Measurements from ENCODE around the gene ARMC5.

Gene ARMC5

DNA sequence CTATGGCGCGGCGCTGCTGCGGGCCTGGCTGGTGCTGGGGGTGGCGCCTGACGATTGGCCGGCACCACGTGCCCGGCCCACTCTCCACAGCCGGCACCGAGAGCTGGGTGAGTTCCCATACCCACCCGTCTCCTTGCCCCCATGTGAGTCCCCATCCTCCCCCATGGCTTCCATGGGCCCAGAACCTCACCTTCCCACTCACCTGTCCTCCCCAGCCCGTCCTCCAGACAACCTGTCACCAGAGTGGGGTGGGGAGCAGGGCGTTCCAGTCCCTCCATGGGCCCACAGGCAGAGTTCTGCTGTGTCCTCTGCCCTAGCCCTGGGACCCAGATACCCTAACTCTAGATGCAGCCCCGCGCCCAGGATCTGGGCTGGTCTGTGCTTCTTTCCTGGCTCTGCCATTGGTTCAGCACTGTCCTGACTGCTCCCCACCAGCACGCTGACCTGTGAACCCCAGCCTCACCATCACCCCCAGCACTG is 5.5 kb downstream of the ARMC5 start:
- TF ChIP-seq, protein P1, sequence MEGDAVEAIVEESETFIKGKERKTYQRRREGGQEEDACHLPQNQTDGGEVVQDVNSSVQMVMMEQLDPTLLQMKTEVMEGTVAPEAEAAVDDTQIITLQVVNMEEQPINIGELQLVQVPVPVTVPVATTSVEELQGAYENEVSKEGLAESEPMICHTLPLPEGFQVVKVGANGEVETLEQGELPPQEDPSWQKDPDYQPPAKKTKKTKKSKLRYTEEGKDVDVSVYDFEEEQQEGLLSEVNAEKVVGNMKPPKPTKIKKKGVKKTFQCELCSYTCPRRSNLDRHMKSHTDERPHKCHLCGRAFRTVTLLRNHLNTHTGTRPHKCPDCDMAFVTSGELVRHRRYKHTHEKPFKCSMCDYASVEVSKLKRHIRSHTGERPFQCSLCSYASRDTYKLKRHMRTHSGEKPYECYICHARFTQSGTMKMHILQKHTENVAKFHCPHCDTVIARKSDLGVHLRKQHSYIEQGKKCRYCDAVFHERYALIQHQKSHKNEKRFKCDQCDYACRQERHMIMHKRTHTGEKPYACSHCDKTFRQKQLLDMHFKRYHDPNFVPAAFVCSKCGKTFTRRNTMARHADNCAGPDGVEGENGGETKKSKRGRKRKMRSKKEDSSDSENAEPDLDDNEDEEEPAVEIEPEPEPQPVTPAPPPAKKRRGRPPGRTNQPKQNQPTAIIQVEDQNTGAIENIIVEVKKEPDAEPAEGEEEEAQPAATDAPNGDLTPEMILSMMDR (conservative IDR thresholded peaks at IDR 0.05; ENCODE audit: low read length): no peak
- no peak for DNase-seq (ENCODE audit: low read depth)
- no peak overlapping the region for H3K4me3 ChIP-seq (ENCODE audit: low read length)

GRCh38 chr16:31465788-31466370 is 6.6 kb downstream of the ARMC5 start:
- TF ChIP-seq, protein P1 (conservative IDR thresholded peaks at IDR 0.05; ENCODE audit: low read length): no peak
- no peak overlapping the region for H3K4me3 ChIP-seq (ENCODE audit: low read length)
- no peak for DNase-seq (ENCODE audit: low read depth)

DNA sequence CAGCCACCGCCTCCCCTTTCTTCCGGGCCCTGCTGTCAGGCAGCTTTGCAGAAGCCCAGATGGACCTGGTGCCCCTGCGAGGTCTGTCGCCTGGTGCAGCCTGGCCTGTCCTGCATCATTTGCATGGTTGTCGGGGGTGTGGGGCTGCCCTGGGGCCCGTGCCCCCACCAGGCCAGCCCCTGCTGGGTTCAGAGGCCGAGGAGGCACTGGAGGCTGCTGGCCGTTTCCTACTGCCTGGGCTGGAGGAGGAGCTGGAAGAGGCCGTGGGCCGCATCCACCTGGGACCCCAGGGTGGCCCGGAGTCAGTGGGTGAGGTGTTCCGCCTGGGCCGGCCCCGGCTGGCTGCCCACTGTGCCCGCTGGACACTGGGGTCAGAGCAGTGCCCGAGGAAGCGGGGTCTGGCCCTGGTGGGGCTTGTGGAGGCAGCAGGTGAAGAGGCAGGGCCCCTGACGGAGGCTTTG is 7.1 kb downstream of the ARMC5 start:
- no peak overlapping the region for H3K4me3 ChIP-seq (ENCODE audit: low read length)
- TF ChIP-seq, protein P1 (conservative IDR thresholded peaks at IDR 0.05; ENCODE audit: low read length): no peak
- DNase-seq (ENCODE audit: low read depth): no peak

GRCh38 chr16:31467151-31467773 is 8.0 kb downstream of the ARMC5 start:
- H3K4me3 ChIP-seq (ENCODE audit: low read length): no peak overlapping the region
- peak; percentile 43 for DNase-seq (ENCODE audit: low read depth)
- TF ChIP-seq, protein P1 (conservative IDR thresholded peaks at IDR 0.05; ENCODE audit: low read length): no peak

GRCh38 chr16:31467858-31468257 is 8.6 kb downstream of the ARMC5 start:
- no peak for DNase-seq (ENCODE audit: low read depth)
- TF ChIP-seq, protein P1 (conservative IDR thresholded peaks at IDR 0.05; ENCODE audit: low read length): no peak
- H3K4me3 ChIP-seq (ENCODE audit: low read length): no peak overlapping the region

GRCh38 chr16:31470615-31471014 is 11.3 kb downstream of the ARMC5 start:
- TF ChIP-seq, protein P1 (conservative IDR thresholded peaks at IDR 0.05; ENCODE audit: low read length): no peak
- no peak for DNase-seq (ENCODE audit: low read depth)
- peak overlapping the region; percentile 83 for H3K4me3 ChIP-seq (ENCODE audit: low read length)
